Measurements from ENCODE around the gene KDM4F.

Gene KDM4F

DNA sequence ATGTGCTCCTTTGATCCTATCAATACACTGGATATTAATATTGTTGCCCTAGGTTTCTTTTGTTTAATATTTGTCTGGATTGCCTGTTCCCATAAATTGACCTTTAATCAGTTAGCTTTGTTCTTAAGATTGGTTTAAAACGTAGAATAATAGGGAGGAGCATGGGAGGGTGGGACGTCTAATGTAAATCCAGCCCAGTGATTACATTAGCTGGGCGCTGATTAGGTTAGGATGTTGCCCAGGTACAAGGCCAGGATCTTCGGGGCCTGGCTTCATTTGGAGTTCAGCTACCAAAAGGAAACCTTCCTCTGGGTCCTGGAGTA lies 17.5 kb downstream of the KDM4F start, which contains the start of gene SRSF8:
Gene SRSF8 (plus strand): TSS at position 204 of the 323 bp plus-strand sequence. CDS start 308 bp downstream, outside the sequence.
- DNase-seq = no peak

DNA sequence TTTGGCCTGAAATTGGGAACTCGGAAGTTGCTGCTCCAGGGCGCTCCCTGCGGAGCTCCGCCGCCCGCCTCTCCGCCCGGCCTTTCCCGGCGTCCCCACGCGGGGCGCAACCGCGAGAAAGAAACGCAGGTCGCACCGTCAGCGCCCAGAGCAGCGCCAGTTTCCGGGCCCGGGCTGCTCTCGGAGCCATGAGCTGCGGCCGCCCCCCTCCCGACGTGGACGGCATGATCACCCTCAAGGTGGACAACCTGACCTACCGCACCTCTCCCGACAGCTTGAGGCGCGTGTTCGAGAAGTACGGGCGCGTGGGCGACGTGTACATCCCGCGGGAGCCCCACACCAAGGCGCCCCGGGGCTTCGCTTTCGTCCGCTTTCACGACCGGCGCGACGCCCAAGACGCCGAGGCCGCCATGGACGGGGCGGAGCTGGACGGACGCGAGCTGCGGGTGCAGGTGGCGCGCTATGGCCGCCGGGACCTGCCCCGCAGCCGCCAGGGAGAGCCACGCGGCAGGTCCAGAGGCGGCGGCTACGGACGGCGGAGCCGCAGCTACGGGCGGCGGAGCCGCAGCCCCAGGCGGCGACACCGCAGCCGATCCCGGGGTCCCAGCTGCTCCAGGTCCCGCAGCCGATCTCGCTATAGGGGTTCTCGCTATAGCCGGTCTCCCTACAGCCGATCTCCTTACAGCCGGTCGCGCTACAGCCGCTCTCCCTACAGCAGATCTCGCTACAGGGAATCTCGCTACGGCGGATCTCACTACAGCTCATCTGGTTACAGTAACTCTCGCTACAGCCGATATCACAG lies 18.0 kb downstream of the KDM4F start:
- DNase-seq = peak; percentile 68

DNA sequence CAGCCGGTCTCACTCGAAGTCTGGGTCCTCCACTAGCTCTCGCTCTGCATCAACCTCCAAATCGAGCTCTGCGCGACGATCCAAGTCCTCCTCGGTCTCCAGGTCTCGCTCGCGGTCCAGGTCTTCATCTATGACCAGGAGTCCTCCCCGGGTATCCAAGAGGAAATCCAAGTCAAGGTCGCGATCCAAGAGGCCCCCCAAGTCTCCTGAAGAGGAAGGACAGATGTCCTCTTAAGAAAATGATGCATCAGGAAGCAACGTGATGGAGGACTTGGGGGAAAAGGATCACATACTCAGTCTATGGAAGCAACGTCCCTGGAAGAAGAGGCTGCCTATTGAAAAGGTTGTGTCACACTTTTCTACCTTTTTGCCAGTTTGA lies 18.6 kb downstream of the KDM4F start:
- no peak for DNase-seq

DNA sequence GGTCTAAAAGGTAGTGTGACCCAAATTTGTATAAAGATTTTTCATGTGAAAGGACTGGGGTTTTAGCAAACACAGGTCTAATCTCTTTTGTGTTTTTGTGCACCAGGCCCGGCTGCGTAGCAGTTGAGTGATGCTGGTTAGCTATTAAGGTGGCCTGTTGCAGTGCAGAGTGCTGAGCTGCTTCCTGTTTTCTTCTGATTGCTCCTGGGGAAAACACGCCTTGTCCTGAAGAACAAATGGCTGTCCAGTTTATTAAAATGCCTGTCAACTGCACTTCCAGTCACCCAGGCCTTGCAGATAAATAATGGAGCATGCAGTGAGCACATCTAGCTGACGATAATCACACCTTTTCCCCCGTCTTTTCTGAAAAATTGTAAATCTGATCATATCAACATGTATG lies 19.3 kb downstream of the KDM4F start:
- DNase-seq = peak; percentile 62

DNA sequence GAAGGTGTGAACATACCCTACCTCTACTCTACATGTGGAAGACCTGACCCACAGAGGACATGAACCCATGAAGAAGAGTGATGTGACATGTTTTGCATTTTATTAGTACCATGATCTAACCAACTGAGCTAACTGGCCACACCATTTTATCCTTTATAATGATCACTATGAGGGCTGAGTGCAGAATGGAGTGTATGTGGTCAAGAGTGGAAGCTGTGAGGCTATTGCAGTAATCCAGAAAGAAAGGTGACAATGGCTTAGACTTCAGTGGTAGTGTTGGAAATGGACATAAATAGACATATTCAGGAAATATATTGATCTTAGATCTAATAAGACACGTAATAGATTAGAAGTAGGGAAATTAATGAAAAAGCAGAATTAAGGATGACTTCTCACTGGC lies 21.2 kb downstream of the KDM4F start:
- DNase-seq = no peak

DNA sequence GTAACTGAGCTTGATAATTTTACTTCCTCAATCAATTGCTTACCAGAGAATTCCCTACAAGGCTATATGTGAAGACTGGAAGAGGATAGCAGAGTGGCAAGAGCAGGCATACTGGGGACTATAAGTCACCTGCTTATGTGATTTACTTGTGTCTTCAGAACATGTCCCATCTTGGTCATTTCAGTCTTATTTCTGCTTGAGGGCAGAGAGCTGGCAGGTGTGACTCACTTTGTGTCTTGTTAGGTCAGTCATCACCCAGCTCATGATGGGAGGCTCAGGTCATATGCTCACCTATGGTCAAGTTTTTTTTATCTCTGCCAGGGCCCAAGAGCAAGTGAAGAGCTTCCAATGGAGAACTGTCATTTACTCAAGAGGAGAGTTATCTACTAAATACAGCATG lies 23.7 kb downstream of the KDM4F start:
- DNase-seq = no peak

DNA sequence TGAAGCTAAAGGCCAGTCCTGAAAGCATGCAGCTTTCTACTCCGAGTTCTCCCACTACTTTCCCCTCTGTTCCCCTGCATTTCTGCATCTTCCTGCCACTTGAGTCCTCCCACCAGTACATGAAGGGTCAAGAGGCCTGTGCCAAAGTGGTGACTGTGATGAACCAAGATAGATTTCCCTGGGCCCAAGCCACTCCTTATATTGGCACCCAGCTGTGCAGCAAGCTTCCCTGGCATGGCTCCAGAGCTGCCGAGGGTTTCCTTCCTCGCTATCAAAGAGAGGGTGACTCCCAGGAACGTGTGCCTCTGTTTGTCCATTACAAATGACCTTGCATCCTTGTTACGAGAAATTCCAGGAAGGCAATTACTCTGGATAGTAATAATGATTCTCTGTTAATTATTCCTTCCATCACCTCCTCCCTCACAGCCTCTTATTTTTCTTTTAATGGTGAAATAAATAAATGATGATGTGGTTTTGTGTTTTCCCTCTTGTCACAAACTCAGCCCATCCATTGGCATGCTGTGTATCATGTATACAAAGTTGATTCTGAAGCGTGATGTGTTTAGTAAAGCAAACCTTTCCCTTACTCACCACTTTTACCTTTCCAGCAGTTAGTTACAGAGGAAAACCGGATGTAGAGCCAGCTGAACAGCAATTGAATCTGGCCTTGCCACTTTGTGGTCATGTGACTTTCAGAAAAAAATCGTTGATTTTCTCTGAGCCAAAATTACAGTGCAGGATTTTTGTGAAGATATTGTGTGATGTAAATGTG lies 25.8 kb downstream of the KDM4F start:
- no peak for DNase-seq

DNA sequence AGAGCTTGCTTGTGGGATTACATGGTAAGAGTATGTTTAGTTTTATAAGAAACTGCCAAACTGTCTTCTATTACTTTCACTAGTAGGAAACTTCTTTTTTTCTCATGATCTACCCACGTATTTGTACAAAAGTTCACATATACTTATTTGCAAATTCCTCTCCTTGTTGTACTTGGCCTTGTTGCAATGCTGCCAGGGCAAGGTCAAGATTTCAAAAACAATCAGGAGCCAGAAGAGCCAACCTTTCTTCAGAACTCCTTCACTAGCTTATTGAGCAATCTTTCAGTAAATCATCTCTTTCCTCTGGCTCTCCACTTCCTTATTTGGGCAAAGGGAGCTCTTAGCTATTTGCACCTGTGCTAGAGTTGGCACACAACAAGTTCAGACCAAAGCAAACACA lies 27.2 kb downstream of the KDM4F start:
- no peak for DNase-seq

DNA sequence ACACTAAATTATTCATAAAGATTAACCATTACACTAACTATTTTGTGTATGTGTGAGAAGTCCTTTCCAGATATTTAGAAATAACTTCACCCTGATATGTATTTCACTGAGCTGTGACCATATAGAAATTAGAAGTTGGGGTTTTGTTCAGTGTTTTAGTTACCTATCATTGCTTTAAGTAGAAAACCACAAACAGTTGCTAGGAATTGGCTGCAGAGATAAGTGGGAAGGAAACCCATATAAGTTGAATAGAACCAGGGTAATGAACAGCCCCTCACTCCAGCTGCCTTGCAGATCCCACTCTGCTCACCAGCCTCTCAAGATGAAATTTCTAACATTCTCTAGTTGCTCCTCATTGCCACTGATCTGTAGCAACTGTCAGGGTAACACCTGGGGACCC lies 27.8 kb downstream of the KDM4F start:
- no peak for DNase-seq

DNA sequence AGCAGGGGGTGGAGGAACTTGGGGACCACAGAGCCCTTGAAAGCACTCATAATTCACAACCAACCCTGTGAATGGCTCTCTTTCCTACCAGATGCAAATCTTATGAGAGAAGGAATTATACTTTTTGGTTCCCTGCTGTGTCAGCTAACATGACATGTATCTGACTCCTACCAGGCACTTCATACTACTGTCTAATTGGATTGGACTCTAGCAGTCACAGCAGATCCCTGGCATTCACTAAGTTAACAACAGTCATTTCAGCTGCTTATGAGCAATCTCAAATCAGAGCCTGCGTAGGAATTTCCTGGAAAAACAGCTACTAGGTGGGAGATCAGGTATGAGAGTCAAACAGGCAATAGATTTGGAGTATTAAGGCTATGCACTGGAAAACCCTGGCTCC lies 29.3 kb downstream of the KDM4F start:
- DNase-seq = no peak

DNA sequence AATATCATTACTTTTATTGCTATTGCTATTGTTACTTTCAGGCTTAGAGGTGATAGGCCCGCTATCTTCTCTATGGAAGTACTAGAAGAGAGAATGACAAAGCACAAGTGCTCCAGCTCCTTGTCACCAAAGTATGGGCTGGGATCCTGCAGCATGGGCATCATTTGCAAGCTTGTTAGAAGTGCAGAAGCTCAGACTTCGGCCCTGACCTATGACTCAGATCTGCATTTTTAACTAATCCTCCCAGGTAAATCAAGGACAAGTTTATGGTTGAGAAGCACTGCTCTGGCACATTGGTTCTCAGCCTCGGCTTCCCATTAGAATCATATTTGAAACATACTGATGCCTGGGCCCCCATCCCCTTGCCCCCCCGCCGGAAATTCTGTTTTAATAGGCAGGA lies 31.8 kb downstream of the KDM4F start:
- no peak for DNase-seq

DNA sequence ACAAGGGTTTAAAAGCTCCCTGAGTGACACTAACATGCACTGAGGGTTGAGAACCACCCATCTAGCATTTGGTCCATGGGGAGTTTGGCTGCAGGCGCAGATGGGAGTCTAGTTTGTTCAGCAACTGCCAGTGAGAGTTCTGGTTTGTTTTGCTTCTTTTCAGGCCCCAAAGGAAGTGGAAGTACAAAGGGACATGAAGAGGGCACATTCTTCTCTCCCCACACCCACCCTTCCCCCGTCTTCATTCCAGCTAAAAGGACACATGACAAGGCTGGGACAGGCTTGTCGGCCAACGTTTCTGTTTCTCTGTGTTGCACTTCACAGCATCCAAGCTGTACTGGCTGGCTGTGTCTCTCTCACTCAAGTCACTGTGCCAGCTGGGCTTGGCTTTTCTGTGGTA lies 32.2 kb downstream of the KDM4F start:
- DNase-seq = no peak

DNA sequence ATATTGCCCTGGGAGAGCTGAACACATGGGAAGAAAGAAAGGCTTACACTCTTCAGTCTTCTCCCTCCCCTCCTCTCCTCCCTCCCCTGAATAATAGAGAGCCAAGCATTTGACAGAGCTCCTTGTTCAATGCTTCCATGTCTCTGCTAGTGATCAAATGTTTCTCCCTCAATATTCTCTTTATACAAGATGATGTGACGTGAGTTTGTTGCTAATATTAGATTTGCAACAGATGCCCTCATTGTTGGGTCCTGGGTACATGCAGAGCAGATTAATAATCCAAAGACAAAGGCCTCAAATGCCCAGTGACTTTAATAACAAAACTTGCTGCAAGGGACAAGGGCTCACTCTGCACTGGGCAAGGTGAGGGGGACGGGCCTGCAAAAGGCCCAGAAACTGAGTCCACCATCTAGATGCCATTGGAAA lies 33.4 kb downstream of the KDM4F start:
- no peak for DNase-seq

DNA sequence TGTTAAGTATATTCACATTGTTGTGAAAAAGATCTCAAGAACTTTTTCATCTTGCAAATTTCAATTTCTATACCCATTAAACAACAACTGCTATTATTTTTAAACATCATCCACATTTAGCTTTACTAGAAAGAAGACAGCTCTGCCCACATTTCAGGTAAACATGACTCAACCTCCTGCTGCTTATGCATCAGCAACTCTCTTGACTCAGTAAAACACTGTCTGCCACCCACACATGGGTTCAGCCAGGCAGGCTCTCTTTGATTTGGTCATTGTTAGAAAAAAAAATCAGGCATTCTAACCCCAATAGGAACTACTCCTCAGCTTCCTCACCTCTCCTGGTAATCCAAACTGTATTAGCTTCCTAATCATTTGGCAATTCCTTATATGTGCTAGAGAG lies 35.3 kb downstream of the KDM4F start:
- DNase-seq = no peak

DNA sequence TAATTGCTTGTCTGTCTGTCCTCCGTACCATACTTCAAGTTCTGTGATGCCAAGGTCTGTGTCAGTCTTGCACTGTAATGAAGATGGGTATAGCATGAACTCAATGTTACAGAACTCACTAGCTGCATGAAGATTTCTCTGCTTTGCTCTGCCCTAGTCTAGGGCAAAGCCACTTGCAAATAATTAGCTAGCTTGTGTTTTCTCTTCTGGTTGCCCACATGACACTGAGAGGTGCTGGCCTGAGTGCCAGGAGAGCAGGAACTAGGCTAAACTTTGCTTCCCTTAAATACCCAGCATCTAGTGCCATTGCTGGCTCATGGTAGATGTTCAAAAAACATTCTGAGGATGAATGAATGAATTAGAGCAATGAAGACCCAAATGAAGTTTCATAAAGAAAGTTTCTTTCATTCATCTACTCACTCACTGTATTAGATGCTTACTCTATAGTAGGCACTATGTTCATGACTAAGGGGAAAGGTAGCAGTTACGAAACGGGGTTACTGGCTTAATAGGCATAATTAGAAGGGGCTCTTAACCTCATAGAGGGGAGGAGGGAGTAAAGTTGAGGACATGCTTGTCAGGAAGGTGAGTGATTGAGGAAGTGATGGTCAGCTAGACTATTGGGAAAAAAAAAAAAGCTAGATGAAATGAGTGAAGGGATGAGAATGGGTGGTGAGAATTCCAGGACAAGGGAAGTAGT lies 36.0 kb downstream of the KDM4F start:
- DNase-seq = no peak

DNA sequence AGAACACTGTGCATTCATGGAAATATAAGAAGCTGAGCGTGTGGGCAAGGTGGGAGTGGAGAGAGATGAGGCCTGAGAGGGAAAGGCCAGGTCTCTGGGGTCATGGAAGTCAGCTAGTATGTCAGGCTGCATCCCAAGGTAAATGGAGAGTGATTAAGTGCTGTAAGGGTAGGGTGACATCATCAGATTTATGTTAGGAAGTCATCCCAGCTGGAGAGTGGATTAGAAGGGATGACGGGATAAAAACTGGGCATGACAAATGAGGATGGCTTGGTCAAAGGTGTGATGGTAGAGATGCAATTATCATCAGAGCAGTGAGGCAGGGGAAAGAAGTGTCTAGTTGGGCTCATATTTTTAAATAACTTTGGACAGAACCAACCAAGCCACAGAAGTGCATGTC lies 36.9 kb downstream of the KDM4F start:
- DNase-seq = no peak

DNA sequence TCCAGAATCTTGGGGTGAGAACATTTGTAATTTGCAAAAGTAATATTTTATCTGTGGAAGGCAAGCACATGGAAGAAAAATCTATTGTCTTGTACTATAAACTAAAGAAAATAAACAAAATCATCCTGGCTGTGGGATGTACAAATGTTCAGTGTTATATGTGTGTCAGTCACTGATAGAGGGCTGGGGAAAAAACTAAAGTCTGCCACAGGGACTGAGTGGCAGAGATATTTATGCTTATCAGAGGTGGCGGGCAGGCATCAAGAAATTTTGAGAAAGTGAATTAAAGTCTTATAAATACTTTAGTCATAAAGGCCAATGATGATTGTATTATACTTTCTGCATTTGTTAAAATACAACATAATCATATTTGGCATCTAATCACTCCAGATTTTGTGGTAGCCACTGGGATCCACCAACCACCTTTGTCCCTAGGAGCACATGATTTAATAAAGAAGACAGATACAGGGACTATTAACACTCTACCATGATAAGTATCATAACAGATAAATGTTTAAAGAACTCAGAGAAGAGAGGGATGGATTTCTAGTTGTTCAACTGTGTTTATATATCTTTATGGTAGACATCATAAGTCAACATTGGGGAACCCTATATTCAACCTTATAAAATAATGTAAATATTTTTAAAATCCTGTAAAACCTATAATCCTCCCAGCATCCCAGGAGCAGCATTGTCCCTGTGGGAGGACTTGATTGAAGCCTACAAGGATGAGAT lies 37.8 kb downstream of the KDM4F start:
- no peak for DNase-seq

DNA sequence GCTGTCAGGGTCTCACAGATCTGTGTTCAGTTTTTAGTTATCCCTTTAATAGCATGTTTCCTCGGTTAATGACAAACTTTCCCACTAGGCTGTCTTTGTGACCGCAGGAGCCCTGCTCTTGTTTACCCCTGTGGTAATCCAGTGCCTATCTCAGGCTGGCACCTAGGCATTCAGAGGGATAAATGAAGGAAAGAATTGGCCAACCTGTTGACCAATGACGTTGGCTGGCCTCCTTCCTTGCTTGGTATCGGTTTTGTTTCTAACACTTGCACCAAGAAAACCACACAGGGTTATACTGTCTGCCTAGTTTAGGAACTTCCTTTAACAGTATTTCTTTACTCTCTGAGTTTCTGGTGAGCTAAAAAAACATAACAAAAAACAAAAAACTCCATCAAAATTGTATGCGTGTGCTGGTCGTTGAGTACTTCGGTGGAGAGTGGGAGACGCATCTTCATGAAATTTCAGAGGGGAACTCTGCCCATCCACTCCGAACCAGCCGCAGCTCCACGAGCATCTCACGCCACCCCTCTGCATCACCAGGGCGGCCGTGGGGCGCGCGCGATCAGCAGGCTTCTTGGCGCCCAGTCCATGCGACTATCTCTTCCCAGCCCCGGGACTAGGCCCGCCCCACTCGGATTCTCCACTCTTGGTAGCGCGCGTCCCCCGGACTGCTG lies 39.9 kb downstream of the KDM4F start:
- no peak for DNase-seq

DNA sequence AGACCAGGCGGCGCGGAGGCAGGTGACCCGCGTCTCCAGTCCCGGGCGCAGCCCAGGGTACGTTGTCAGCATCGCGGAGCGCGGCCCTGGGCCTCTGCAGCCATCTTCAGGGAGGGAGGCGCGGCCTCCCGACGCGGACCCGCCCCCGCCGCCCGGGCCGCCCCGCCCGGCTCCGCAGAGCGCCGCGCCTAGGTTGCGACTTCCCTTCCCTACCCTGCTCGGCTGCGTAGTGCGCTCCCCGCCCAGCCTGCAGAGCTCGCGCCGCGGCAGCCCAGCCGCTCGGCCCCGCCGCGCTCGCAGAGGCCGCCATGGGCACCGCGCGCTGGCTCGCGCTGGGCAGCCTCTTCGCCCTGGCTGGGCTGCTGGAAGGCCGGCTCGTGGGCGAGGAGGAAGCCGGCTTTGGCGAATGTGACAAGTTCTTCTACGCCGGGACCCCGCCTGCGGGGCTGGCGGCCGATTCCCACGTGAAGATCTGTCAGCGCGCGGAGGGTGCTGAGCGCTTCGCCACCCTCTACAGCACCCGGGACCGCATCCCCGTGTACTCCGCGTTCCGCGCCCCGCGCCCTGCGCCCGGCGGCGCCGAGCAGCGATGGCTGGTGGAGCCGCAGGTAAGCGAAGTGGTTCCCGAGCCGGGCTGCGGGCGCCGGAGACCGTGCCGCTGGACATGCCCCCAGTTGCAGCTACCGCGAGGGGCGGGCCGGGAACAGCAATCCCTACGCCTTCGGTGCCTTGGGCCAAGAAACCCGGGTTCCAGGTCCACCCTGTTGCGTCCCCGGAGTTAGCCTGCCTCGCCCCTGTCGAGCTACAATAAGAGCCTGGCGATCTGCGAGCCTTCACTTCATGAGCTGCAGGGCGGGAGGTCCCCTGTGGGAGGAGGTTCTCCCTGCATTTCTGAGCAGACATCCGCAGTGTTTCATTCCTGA lies 40.7 kb downstream of the KDM4F start, which contains the start of gene ENDOD1:
Gene ENDOD1 (plus strand): TSS at position 227 of the 923 bp plus-strand sequence. CDS start 82 bp downstream, at position 309.
- peak; percentile 76 for DNase-seq

DNA sequence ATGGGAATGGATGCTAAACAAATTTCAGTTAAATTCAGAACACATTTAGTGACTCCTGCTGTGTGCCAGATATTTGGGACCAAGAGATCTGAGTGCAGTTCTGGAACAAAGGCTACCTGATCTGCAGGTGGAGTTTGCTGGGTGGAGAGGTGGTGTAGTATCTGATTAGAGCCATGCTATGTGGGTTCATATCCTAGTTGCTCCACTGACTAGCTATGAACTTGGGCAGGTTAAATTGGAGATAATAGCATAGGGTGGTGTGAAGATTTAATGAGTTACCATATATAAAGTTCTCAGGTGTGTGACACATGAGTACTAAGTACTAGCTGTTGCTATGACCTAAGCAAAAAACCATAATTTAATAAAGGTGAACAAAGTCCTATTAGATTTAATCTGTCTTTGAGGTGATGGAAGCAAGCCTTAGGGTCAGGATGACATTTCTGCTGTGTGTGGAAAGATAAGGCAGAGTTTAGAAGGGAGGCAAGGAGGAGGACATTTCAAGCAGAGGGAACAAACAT lies 42.5 kb downstream of the KDM4F start:
- no peak for DNase-seq

All from effector CD4-positive, alpha-beta T cell (primary cell).